Pancreas (tissue), 10 donors: ENCODE results near the gene S100A1. TPM values are rescaled to one million over a fixed set of nuclear protein-coding genes. Genes with fewer than 3 reads are reported as not detected.
A peak's percentile ranks its signal among the peaks of the same experiment; 100 is the strongest.

ENCODE experiments used
- ATAC-seq, 4 donors: fragments of 200-7000 bp; cut with Tn5 transposase; one replicate each; pipeline versions ENCODE4 v1.8.0 to v1.9.1; 2020; ENCODE audit warnings: mild to moderate bottlenecking in 4 of 4, moderate library complexity in 4 of 4
- DNase-seq, 6 donors: peaks; one replicate each; pipeline ENCODE4 v3.0.0-alpha.2; 2020
- FAIRE-seq: peaks from 2 replicates; lab custom pipeline; 2012; peaks lifted over from hg19 to GRCh38; lab: Jason Lieb, UNC
- H3K27ac ChIP-seq, 4 donors: fragments of 200-600 bp; sonication (generic); 1 replicate in 3 of 4; 2 replicates in 1 of 4; pipeline versions ENCODE4 v1.5.0 to v1.8.0; 2020
- H3K27me3 ChIP-seq, 4 donors: fragments of 200-600 bp; one replicate each; pipeline ENCODE4 v1.8.0; 2021
- H3K36me3 ChIP-seq, 3 donors: fragments of 200-600 bp; sonication (generic) in 1 of 3; one replicate each; pipeline versions ENCODE4 v1.5.0 to v1.8.0; 2020 to 2021
- H3K4me1 ChIP-seq, 3 donors: fragments of 200-600 bp; one replicate each; pipeline ENCODE4 v1.8.0; 2021
- H3K4me3 ChIP-seq, 4 donors: fragments of 200-600 bp; sonication (generic) in 2 of 4; one replicate each; pipeline versions ENCODE4 v1.5.0 to v1.8.0; 2020 to 2021
- H3K9me3 ChIP-seq, 4 donors: fragments of 200-600 bp; one replicate each; pipeline ENCODE4 v1.8.0; 2021
- WGBS, 2 donors: extraction: QIAGEN DNeasy Blood & Tissue Kit; methylation state at CpG; one replicate each; pipeline ENCODE4 v1.1.7; 2013; 5-methylcytosine and 5-hydroxymethylcytosine counted together
- intact Hi-C, 3 donors: fragments of 100-400 bp; cut with DNase I; formaldehyde crosslinking; loops; one replicate each; pipeline versions ENCODE4 v1.11.1 to v1.14.2; 2022
- polyA plus RNA-seq, 2 donors: library from polyadenylated mRNA; stranded (reverse); fragments of 200-250 nt; gene quantifications; one replicate each; pipeline ENCODE4 v1.2.3, GENCODE V29; 2013
- total RNA-seq, 6 donors: library from RNA; stranded (reverse); fragmentation: NEBNext Ultra II Directional in 4 of 6; extraction: Animal tissue kit (Norgen Biotek cat#: 25700) in 4 of 6; gene quantifications; one replicate each; pipeline versions ENCODE4 v1.2.1 to v1.2.4, GENCODE V29; 2021 to 2023
- TF ChIP-seq, protein P1 (sequence below), 4 donors: fragments of 200-600 bp; sonication (generic) in 3 of 4; IDR thresholded peaks; one replicate each; pipeline versions ENCODE4 v1.5.0 to v1.8.0; 2021; ENCODE audit warnings: antibody characterized with exemption in 4 of 4
- donor health status: healthy with polysubstance abuse.
- donor health status: DM: no; HTN: no; CAD: no; lungs with moderate emphysema.
- donor health status: DM: no; HTN: no; CAD: no.
- donor health status: control.
- donor health status: control.
- donor health status: Bipolar disorder and iron deficiency.
- donor health status: DM: yes; HTN: yes; CAD: no.
- donor health status: DM: no; HTN: no; CAD: no.
- donor health status: DM: no; HTN: no; CAD: no.
- donor health status: DM: yes; HTN: yes; CAD: no.

The S100A1 gene
- total and polyA plus RNA-seq, 8 donors, result 1.9 to 14.0 (median 4.0) TPM

- TF ChIP-seq, protein P1, sequence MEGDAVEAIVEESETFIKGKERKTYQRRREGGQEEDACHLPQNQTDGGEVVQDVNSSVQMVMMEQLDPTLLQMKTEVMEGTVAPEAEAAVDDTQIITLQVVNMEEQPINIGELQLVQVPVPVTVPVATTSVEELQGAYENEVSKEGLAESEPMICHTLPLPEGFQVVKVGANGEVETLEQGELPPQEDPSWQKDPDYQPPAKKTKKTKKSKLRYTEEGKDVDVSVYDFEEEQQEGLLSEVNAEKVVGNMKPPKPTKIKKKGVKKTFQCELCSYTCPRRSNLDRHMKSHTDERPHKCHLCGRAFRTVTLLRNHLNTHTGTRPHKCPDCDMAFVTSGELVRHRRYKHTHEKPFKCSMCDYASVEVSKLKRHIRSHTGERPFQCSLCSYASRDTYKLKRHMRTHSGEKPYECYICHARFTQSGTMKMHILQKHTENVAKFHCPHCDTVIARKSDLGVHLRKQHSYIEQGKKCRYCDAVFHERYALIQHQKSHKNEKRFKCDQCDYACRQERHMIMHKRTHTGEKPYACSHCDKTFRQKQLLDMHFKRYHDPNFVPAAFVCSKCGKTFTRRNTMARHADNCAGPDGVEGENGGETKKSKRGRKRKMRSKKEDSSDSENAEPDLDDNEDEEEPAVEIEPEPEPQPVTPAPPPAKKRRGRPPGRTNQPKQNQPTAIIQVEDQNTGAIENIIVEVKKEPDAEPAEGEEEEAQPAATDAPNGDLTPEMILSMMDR (IDR thresholded peaks at IDR 0.05), result no peak
- peaks cover 0 to 5% (median 0%) of the 10 kb centered on the region in 3 donors for H3K36me3 ChIP-seq
- DNase-seq (no peak), FAIRE-seq (no peak), ATAC-seq (peak; percentile 14 to 32 (median 27))
- H3K4me3 ChIP-seq, result peak overlapping the region; percentile 29 to 60 (median 34)
- WGBS, 2 donors, result 20 to 31% methylated on average over 11 of the region's 11 CpGs
- H3K27me3 ChIP-seq, result no peaks in the 10 kb centered on the region
- intact Hi-C loops, result no loop called here
- no peaks in the 10 kb centered on the region for H3K9me3 ChIP-seq
- peak overlapping the region; percentile 18 to 83 (median 58) for H3K27ac ChIP-seq
- H3K4me1 ChIP-seq, result peaks cover 0 to 2% (median 0%) of the 10 kb centered on the region in 3 donors
Observed at GRCh38 chr1:153612111-153612754, 16.0 kb upstream of the S100A1 start.

GRCh38 chr1:153612755-153613331, 15.4 kb upstream of the S100A1 start, which contains the start of gene S100A16:
Gene S100A16 (minus strand): TSS chr1:153613137. CDS start chr1:153608151, 4,986 bp downstream.
- ATAC-seq, result peak; percentile 81 to 86 (median 82)
- TF ChIP-seq, protein P1 (IDR thresholded peaks at IDR 0.05), result no peak
- no peaks in the 10 kb centered on the region for H3K27me3 ChIP-seq
- no peak for FAIRE-seq
- DNase-seq, result peak; percentile 75 to 93 (median 82)
- peak within 1 kb of the TSS; percentile 29 to 60 (median 34) for H3K4me3 ChIP-seq
- H3K9me3 ChIP-seq, result no peaks in the 10 kb centered on the region
- intact Hi-C loops, result no loop called here
- H3K4me1 ChIP-seq, result peaks cover 0 to 2% (median 0%) of the 10 kb centered on the region in 3 donors
- H3K36me3 ChIP-seq, result no peaks in the 10 kb centered on the region
- H3K27ac ChIP-seq, result peak within 1 kb of the TSS; percentile 18 to 83 (median 58)
- 6 to 22% methylated on average over 9 of the region's 9 CpGs for WGBS, 2 donors

DNA sequence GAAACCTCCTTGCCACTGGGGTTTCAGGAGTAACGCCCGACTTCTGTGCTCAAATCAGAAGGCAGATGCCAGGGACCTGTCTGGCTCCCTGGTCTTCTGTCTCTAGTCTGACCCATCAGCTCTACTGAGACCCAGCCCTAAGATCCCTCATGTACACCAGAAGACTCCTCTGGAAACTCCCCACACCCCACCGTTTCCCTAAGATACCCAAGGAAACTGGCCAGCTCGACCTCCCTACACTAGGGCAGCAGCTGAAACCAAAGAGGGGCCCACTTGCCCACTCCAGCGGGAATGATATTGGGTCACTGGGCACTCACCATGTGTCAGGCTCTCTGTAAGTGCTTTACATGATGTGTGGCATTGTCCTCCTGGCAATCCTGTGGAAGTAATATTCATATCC, 14.8 kb upstream of the S100A1 start:
- Histone ChIP-seq H3K27me3 (no peaks in the 10 kb centered on the region), H3K4me1 (peaks cover 0 to 2% (median 0%) of the 10 kb centered on the region in 3 donors), H3K9me3 (no peaks in the 10 kb centered on the region), H3K36me3 (no peaks in the 10 kb centered on the region), H3K4me3 (peak overlapping the region in 1 of 4 donors; percentile 60), H3K27ac (peak overlapping the region in 3 of 4 donors; percentile 35 to 83 (median 82))
- no peak for DNase-seq
- ATAC-seq, result no peak
- no peak for FAIRE-seq
- intact Hi-C loops, result no loop called here
- TF ChIP-seq, protein P1 (IDR thresholded peaks at IDR 0.05), result no peak
- WGBS, 2 donors, result 67 to 69% methylated on average over 5 of the region's 5 CpGs

GRCh38 chr1:153614189-153614900, 13.9 kb upstream of the S100A1 start:
- TF ChIP-seq, protein P1 (IDR thresholded peaks at IDR 0.05), result no peak
- no peak overlapping the region for H3K4me3 ChIP-seq
- no peaks in the 10 kb centered on the region for H3K9me3 ChIP-seq
- ATAC-seq (no peak), FAIRE-seq (no peak), DNase-seq (no peak)
- H3K36me3 ChIP-seq, result no peaks in the 10 kb centered on the region
- no peak overlapping the region for H3K27ac ChIP-seq
- no peaks in the 10 kb centered on the region for H3K27me3 ChIP-seq
- 67 to 79% methylated on average over 2 of the region's 2 CpGs for WGBS, 2 donors
- intact Hi-C loops, result no loop called here
- peaks cover 0 to 2% (median 0%) of the 10 kb centered on the region in 3 donors for H3K4me1 ChIP-seq
